Transverse colon (tissue), 4 donors: ENCODE measurements around the gene MLLT1. TPM values are rescaled to one million over a fixed set of nuclear protein-coding genes. Genes with fewer than 3 reads are reported as not detected.

Source experiments
- DNase-seq: peaks from one replicate; pipeline ENCODE4 v3.0.0-alpha.2; 2019
- H3K27ac ChIP-seq, 4 donors: fragments of 200-600 bp; sonication (generic); 2 replicates each; pipeline ENCODE4 v1.5.1; 2016 to 2018; ENCODE audit warnings: inconsistent platforms in 4 of 4
- H3K27me3 ChIP-seq: fragments of 200-600 bp; sonication (generic); 2 replicates; pipeline ENCODE4 v1.5.1; 2017; ENCODE audit warnings: inconsistent platforms
- H3K36me3 ChIP-seq, 4 donors: fragments of 200-600 bp; sonication (generic); 2 replicates each; pipeline ENCODE4 v1.5.1; 2017 to 2019; ENCODE audit warnings: inconsistent platforms in 4 of 4
- H3K4me1 ChIP-seq, 4 donors: fragments of 200-600 bp; sonication (generic); 2 replicates each; pipeline ENCODE4 v1.5.1; 2017 to 2020; ENCODE audit warnings: inconsistent platforms in 4 of 4
- H3K4me3 ChIP-seq, 4 donors: fragments of 200-600 bp; sonication (generic); 1 replicate in 1 of 4; 2 replicates in 3 of 4; pipeline versions ENCODE4 v1.5.1 to v1.6.1; 2017 to 2019; ENCODE audit warnings: inconsistent platforms in 4 of 4
- H3K9me3 ChIP-seq, 2 donors: fragments of 200-600 bp; sonication (generic); 2 replicates each; pipeline ENCODE4 v1.5.1; 2017 to 2019; ENCODE audit warnings: inconsistent platforms in 2 of 2
- EP300 ChIP-seq: sonication (generic); formaldehyde crosslinking; IDR thresholded peaks from one replicate; pipeline ENCODE4 v1.6.1; 2017; ENCODE audit warnings: antibody characterized with exemption, low read depth
- POLR2A ChIP-seq: fragments of 450-650 bp; IDR thresholded peaks from one replicate; pipeline ENCODE4 v1.6.1; 2016; ENCODE audit warnings: antibody characterized with exemption, mild to moderate bottlenecking, moderate library complexity
- POLR2AphosphoS5 ChIP-seq, 3 donors: sonication (generic); formaldehyde crosslinking; IDR thresholded peaks; one replicate each; pipeline ENCODE4 v1.6.1; 2016; ENCODE audit warnings: antibody characterized with exemption in 3 of 3
- WGBS, 2 donors: methylation state at CpG; one replicate each; pipeline ENCODE4 v1.1.5; 2018; ENCODE audit warnings: low coverage in 1 of 2; 5-methylcytosine and 5-hydroxymethylcytosine counted together
- in situ Hi-C, 4 donors: fragments of 200-750 bp; cut with MboI; loops; one replicate each; pipeline versions ENCODE4 v1.15.0 to v1.15.1; 2017; ENCODE audit warnings: low sequenced_read_pairs in 3 of 4, low pct_ligation_motif_present in 1 of 4, low pct_unique_long_range_greater_than_20kb in 1 of 4
- intact Hi-C: fragments of 100-400 bp; cut with DNase I; formaldehyde crosslinking; loops from one replicate; pipeline ENCODE4 v1.15.1; 2023; ENCODE audit warnings: low total_unique reads
- total RNA-seq, 4 donors: library from RNA; depleted of rRNA; stranded (reverse); fragments of >200 nt; gene quantifications; one replicate each; pipeline ENCODE4 v1.1.0, GENCODE V29; 2016
- TF ChIP-seq, protein P1 (sequence below), 5 experiments: fragments of 200-600 bp in 3 of 5; fragments of 450-650 bp in 2 of 5; sonication (generic) in 3 of 5; IDR thresholded peaks; 1 replicate in 2 of 5; 2 replicates in 3 of 5; pipeline ENCODE4 v1.5.1; 2016 to 2017; ENCODE audit warnings: antibody characterized with exemption in 5 of 5, inconsistent platforms in 3 of 5, mild to moderate bottlenecking in 2 of 5, moderate library complexity in 1 of 5

The MLLT1 gene
- total RNA-seq, 4 donors from 2014 or later, result 12.3 to 34.6 (median 19.7) TPM

DNA sequence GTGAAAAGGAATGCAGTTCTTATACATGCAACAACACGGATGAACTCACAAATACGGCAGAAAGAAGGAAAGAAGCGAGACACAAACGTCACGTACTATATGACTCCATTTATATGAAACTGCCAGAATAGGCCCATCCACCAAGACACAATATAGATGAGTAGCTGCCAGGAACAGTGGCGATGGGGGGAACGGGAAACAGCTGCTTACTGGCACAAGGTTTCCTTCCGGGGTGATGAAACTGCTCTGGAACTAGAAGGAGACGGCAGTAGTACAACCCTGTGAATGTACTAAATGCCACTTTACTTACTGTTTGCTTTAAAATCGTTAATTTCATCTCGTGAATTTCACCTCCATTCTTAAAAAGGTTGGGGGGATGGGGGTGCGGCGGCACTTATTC is 28.9 kb downstream of the MLLT1 start:
- 79 to 84% methylated on average over 5 to 13 of the region's 13 CpGs for WGBS, 2 donors
- no peaks in the 10 kb centered on the region for H3K36me3 ChIP-seq
- no peaks in the 10 kb centered on the region for H3K9me3 ChIP-seq
- no peak overlapping the region for H3K4me3 ChIP-seq
- H3K4me1 ChIP-seq, result peaks cover 0 to 33% (median 17%) of the 10 kb centered on the region in 4 donors
- in situ Hi-C loops (no loop called here), intact Hi-C loops (no loop called here)
- H3K27ac ChIP-seq, result no peak overlapping the region
- TF ChIP-seq POLR2AphosphoS5 (IDR thresholded peaks at IDR 0.05) (no peak), POLR2A (no peak), EP300 (no peak)
- no peak for DNase-seq
- no peaks in the 10 kb centered on the region for H3K27me3 ChIP-seq

DNA sequence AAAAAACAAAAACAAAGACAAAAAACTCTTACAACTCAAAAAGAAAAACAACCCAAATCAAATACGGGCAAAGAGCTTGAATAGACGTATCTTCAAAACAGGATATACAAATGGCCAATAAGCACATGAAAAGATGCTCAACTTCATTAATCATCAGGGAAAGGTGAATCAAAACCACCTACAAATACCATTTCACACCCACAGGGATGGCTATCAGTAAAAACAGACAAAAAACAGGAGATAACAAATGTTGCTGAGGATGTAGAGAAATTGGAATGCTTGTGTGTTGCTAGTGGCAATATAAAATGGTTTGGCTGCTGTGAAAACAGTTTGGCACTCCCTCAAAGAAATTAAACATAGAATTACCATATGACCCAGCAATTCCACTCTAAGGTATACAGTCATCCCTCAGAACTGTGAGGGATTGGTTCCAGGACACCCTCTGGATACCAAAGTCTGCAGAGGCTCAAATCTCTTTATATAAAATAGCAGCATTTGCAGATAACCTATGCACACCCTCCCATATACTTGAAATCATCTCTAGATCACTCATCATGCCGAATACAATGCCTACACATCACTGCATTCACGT is 29.7 kb downstream of the MLLT1 start:
- Histone ChIP-seq H3K4me3 (no peak overlapping the region), H3K36me3 (no peaks in the 10 kb centered on the region), H3K9me3 (no peaks in the 10 kb centered on the region), H3K27me3 (no peaks in the 10 kb centered on the region), H3K4me1 (peaks cover 0 to 33% (median 17%) of the 10 kb centered on the region in 4 donors), H3K27ac (peak overlapping the region in 2 of 4 donors; percentile 5 to 22)
- TF ChIP-seq EP300, result no peak
- TF ChIP-seq POLR2A, result no peak
- TF ChIP-seq, protein P1, sequence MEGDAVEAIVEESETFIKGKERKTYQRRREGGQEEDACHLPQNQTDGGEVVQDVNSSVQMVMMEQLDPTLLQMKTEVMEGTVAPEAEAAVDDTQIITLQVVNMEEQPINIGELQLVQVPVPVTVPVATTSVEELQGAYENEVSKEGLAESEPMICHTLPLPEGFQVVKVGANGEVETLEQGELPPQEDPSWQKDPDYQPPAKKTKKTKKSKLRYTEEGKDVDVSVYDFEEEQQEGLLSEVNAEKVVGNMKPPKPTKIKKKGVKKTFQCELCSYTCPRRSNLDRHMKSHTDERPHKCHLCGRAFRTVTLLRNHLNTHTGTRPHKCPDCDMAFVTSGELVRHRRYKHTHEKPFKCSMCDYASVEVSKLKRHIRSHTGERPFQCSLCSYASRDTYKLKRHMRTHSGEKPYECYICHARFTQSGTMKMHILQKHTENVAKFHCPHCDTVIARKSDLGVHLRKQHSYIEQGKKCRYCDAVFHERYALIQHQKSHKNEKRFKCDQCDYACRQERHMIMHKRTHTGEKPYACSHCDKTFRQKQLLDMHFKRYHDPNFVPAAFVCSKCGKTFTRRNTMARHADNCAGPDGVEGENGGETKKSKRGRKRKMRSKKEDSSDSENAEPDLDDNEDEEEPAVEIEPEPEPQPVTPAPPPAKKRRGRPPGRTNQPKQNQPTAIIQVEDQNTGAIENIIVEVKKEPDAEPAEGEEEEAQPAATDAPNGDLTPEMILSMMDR (IDR thresholded peaks at IDR 0.05), result no peak
- TF ChIP-seq POLR2AphosphoS5 (IDR thresholded peaks at IDR 0.05), result no peak
- WGBS, 2 donors, result 65 to 80% methylated on average over 1 to 4 of the region's 4 CpGs
- intact Hi-C loops, result no loop called here
- in situ Hi-C loops, result no loop called here
- no peak for DNase-seq

DNA sequence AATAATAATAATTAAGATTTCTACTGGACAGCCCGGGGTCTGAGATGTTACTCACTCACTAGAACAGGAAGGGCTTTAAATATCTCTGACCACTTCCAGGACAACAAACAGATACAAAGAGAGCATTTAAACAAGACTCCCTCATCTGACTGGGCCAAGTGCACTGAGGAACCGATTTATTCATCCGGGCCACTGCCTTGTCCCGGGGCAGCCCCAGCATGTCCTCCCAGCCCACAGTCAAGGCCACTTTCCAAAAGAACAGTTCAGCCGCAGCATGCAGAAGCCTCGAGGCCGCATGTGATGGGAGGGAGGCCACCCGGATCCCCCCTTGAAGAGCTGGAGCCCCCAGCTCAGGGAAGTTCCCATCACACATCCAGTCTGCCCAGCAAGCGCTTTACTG is 30.5 kb downstream of the MLLT1 start:
- Histone ChIP-seq H3K9me3 (no peaks in the 10 kb centered on the region), H3K4me3 (no peak overlapping the region), H3K4me1 (peaks cover 0 to 33% (median 18%) of the 10 kb centered on the region in 4 donors), H3K27ac (peak overlapping the region; percentile 5 to 39 (median 25)), H3K36me3 (no peaks in the 10 kb centered on the region), H3K27me3 (no peaks in the 10 kb centered on the region)
- intact Hi-C loops (no loop called here), in situ Hi-C loops (no loop called here)
- no peak for DNase-seq
- 67 to 78% methylated on average over 4 to 9 of the region's 9 CpGs for WGBS, 2 donors
- TF ChIP-seq, protein P1 (IDR thresholded peaks at IDR 0.05), result no peak
- no peak for TF ChIP-seq POLR2A

DNA sequence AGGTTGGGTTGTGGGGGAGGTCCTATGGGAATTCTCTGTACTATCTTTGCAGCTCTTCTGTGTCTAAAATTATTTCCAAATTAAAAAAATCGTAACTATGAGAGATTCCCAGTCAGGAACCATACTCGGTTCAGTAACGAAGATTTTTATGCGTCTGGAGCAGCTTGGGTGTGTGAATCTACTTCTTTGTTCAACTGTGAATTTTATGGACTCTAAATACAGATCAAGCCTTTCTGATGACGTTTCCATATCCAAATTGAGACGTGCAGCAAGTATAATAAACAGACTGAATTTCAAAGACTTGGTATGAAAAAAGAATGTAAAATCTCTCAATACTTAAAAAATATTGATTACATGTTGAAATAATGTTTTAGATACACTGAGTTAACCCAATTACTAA is 30.9 kb downstream of the MLLT1 start:
- WGBS, 2 donors, result 58 to 76% methylated on average over 6 of the region's 6 CpGs
- in situ Hi-C loops (no loop called here), intact Hi-C loops (no loop called here)
- Histone ChIP-seq H3K27me3 (no peaks in the 10 kb centered on the region), H3K4me3 (no peak overlapping the region), H3K36me3 (no peaks in the 10 kb centered on the region), H3K9me3 (no peaks in the 10 kb centered on the region), H3K27ac (peak overlapping the region in 2 of 4 donors; percentile 29 to 39), H3K4me1 (peaks cover 0 to 33% (median 20%) of the 10 kb centered on the region in 4 donors)
- no peak for DNase-seq
- TF ChIP-seq POLR2AphosphoS5 (IDR thresholded peaks at IDR 0.05), result no peak

DNA sequence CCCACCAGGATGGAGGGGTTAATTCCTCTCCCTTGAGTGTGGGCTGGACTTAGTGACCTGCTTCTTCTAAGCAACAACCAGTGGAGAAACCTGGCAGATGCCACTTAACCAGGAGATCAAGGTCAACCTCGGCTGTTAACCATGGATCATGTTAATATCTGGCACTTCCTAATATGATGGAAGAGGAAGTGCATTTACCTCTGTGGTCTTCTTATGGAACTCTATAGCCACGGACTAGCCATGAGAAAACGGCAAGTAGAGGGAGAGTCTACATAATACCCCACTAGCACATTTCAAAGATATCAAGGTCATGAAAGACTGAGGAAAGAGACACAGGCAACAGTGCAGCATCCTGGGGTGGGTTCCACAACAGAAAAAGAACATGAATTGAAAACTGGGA is 31.4 kb downstream of the MLLT1 start:
- TF ChIP-seq, protein P1 (IDR thresholded peaks at IDR 0.05), result no peak
- TF ChIP-seq POLR2AphosphoS5 (IDR thresholded peaks at IDR 0.05) (no peak), POLR2A (no peak)
- intact Hi-C loops (no loop called here), in situ Hi-C loops (no loop called here)
- WGBS, 2 donors, result 66 to 77% methylated on average over 2 to 3 of the region's 3 CpGs
- Histone ChIP-seq H3K27ac (peak overlapping the region in 2 of 4 donors; percentile 29 to 39), H3K4me1 (peaks cover 3 to 37% (median 22%) of the 10 kb centered on the region in 4 donors), H3K36me3 (no peaks in the 10 kb centered on the region), H3K9me3 (no peaks in the 10 kb centered on the region), H3K27me3 (no peaks in the 10 kb centered on the region), H3K4me3 (no peak overlapping the region)
- no peak for DNase-seq
